Stomach (tissue), 9 donors: ENCODE measurements around the gene SECISBP2. TPM values are rescaled to one million over a fixed set of nuclear protein-coding genes. Genes with fewer than 3 reads are reported as not detected.

Experiments used
- DNase-seq, 2 donors: peaks; one replicate each; pipeline versions ENCODE4 v3.0.0 to v3.0.0-alpha.2; 2013 to 2019
- H3K27ac ChIP-seq, 5 donors: fragments of 200-600 bp in 4 of 5; sonication (generic) in 4 of 5; one replicate each; pipeline ENCODE4 v1.5.1; 2013 to 2019; ENCODE audit warnings: mild to moderate bottlenecking in 1 of 5, moderate library complexity in 1 of 5
- H3K27me3 ChIP-seq, 3 donors: fragments of 200-600 bp; sonication (generic); one replicate each; pipeline ENCODE4 v1.5.1; 2017 to 2019; ENCODE audit warnings: mixed run types in 1 of 3
- H3K36me3 ChIP-seq, 4 donors: fragments of 200-600 bp; sonication (generic); 1 replicate in 3 of 4; 2 replicates in 1 of 4; pipeline ENCODE4 v1.5.1; 2016 to 2019
- H3K4me1 ChIP-seq, 4 donors: fragments of 200-600 bp; sonication (generic); one replicate each; pipeline ENCODE4 v1.5.1; 2016 to 2019
- H3K4me3 ChIP-seq, 4 donors: fragments of 200-600 bp; sonication (generic) in 3 of 4; one replicate each; pipeline ENCODE4 v1.5.1; 2016 to 2019; ENCODE audit warnings: mild to moderate bottlenecking in 1 of 4
- H3K9me3 ChIP-seq, 4 donors: fragments of 200-600 bp; sonication (generic); one replicate each; pipeline ENCODE4 v1.5.1; 2016 to 2019
- EP300 ChIP-seq: sonication (generic); formaldehyde crosslinking; IDR thresholded peaks from one replicate; pipeline ENCODE4 v1.6.1; 2017; ENCODE audit warnings: antibody characterized with exemption
- POLR2A ChIP-seq, 4 donors: fragments of 450-650 bp; IDR thresholded peaks; one replicate each; pipeline ENCODE4 v1.6.1; 2016; ENCODE audit warnings: antibody characterized with exemption in 4 of 4, control low read depth in 2 of 4, mild to moderate bottlenecking in 1 of 4, moderate library complexity in 1 of 4
- POLR2AphosphoS5 ChIP-seq, 3 donors: sonication (generic); formaldehyde crosslinking; IDR thresholded peaks; one replicate each; pipeline ENCODE4 v1.6.1; 2016; ENCODE audit warnings: antibody characterized with exemption in 3 of 3
- WGBS, 5 donors: extraction: QIAGEN DNeasy Blood & Tissue Kit in 3 of 5; methylation state at CpG; one replicate each; pipeline versions ENCODE4 v1.1.5 to v1.1.7; 2013 to 2018; 5-methylcytosine and 5-hydroxymethylcytosine counted together
- intact Hi-C: fragments of 100-400 bp; cut with DNase I; formaldehyde crosslinking; loops from one replicate; pipeline ENCODE4 v1.15.1; 2023; ENCODE audit warnings: low total_unique reads
- polyA plus RNA-seq, 3 donors: library from polyadenylated mRNA; stranded (reverse); fragments of 200-250 nt; gene quantifications; one replicate each; pipeline ENCODE4 v1.2.3, GENCODE V29; 2013
- total RNA-seq, 5 donors: library from RNA; depleted of rRNA; stranded (reverse); fragments of >200 nt; gene quantifications; one replicate each; pipeline versions ENCODE4 v1.1.0 to v1.2.3, GENCODE V29; 2014 to 2016
- TF ChIP-seq, protein P1 (sequence below), 7 experiments: fragments of 450-650 bp in 4 of 7; fragments of 200-600 bp in 3 of 7; sonication (generic) in 3 of 7; IDR thresholded peaks; one replicate each; pipeline ENCODE4 v1.5.1; 2016 to 2019; ENCODE audit warnings: antibody characterized with exemption in 7 of 7, control low read depth in 2 of 7, mild to moderate bottlenecking in 1 of 7
- donor health status: healthy with polysubstance abuse.
- donor health status: Bipolar disorder and iron deficiency.
- donor health status: healthy.

Gene SECISBP2
- total and polyA plus RNA-seq, 8 donors: 18.1 to 136 (median 70.3) TPM

DNA sequence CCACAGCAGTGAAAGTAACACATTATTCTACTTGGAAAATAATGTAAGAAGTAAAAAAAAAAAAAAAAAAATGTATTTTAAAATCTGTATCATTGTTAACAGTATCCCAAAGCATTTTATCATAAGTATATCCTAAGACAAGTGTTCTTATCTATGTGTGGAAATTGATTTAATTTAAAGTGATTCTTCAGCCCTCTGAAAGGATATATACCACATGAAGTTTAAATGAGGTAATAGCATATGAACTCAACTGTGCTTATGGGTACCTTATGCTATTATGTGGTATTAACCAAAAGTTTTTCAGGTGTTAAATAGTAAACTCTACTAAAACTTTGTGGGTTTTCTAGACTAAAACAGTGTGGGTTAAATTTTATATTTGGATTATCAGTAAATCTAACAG lies 2.8 kb upstream of the SECISBP2 start:
- no peak for DNase-seq
- no peak overlapping the region for H3K27ac ChIP-seq
- no peaks in the 10 kb centered on the region for H3K27me3 ChIP-seq
- no peaks in the 10 kb centered on the region for H3K9me3 ChIP-seq
- intact Hi-C loops: no loop called here
- no peak for TF ChIP-seq POLR2AphosphoS5 (IDR thresholded peaks at IDR 0.05)
- TF ChIP-seq, protein P1, sequence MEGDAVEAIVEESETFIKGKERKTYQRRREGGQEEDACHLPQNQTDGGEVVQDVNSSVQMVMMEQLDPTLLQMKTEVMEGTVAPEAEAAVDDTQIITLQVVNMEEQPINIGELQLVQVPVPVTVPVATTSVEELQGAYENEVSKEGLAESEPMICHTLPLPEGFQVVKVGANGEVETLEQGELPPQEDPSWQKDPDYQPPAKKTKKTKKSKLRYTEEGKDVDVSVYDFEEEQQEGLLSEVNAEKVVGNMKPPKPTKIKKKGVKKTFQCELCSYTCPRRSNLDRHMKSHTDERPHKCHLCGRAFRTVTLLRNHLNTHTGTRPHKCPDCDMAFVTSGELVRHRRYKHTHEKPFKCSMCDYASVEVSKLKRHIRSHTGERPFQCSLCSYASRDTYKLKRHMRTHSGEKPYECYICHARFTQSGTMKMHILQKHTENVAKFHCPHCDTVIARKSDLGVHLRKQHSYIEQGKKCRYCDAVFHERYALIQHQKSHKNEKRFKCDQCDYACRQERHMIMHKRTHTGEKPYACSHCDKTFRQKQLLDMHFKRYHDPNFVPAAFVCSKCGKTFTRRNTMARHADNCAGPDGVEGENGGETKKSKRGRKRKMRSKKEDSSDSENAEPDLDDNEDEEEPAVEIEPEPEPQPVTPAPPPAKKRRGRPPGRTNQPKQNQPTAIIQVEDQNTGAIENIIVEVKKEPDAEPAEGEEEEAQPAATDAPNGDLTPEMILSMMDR (IDR thresholded peaks at IDR 0.05): no peak
- no peak for TF ChIP-seq EP300
- TF ChIP-seq POLR2A (IDR thresholded peaks at IDR 0.05): no peak
- H3K36me3 ChIP-seq: peaks cover 0 to 10% (median 3%) of the 10 kb centered on the region in 4 donors
- peaks cover 31 to 55% (median 43%) of the 10 kb centered on the region in 4 donors for H3K4me1 ChIP-seq
- H3K4me3 ChIP-seq: no peak overlapping the region

DNA sequence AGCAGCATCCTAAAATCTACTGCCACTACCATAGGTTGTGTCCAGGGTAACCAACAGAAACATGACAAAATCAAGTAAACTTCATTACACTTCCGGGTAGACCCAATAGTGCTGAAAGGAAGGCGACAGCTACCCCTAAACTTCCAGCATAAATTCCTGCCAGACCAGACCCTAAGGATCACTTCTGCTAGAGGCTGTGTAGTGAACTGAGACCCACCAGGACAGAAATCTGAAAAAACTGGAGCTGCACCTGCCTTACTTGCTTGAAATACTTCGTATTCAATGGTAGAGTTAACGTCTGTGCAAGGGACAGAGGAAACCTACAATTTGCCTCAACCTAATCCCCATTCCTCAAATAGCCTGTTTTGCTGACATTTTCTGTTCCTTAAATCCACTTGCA lies 1.0 kb upstream of the SECISBP2 start:
- intact Hi-C loops: no loop called here
- H3K27me3 ChIP-seq: no peaks in the 10 kb centered on the region
- 83 to 89% (median 87%) methylated on average over 4 of the region's 4 CpGs for WGBS, 5 donors
- peaks cover 20 to 61% (median 40%) of the 10 kb centered on the region in 4 donors for H3K4me1 ChIP-seq
- H3K36me3 ChIP-seq: peaks cover 0 to 22% (median 6%) of the 10 kb centered on the region in 4 donors
- no peak for DNase-seq
- no peak for TF ChIP-seq POLR2A (IDR thresholded peaks at IDR 0.05)
- no peak for TF ChIP-seq POLR2AphosphoS5 (IDR thresholded peaks at IDR 0.05)
- TF ChIP-seq, protein P1 (IDR thresholded peaks at IDR 0.05): no peak
- no peak for TF ChIP-seq EP300
- no peaks in the 10 kb centered on the region for H3K9me3 ChIP-seq
- peak overlapping the region; percentile 45 to 100 (median 100) for H3K27ac ChIP-seq
- peak overlapping the region in 2 of 4 donors; percentile 57 for H3K4me3 ChIP-seq

DNA sequence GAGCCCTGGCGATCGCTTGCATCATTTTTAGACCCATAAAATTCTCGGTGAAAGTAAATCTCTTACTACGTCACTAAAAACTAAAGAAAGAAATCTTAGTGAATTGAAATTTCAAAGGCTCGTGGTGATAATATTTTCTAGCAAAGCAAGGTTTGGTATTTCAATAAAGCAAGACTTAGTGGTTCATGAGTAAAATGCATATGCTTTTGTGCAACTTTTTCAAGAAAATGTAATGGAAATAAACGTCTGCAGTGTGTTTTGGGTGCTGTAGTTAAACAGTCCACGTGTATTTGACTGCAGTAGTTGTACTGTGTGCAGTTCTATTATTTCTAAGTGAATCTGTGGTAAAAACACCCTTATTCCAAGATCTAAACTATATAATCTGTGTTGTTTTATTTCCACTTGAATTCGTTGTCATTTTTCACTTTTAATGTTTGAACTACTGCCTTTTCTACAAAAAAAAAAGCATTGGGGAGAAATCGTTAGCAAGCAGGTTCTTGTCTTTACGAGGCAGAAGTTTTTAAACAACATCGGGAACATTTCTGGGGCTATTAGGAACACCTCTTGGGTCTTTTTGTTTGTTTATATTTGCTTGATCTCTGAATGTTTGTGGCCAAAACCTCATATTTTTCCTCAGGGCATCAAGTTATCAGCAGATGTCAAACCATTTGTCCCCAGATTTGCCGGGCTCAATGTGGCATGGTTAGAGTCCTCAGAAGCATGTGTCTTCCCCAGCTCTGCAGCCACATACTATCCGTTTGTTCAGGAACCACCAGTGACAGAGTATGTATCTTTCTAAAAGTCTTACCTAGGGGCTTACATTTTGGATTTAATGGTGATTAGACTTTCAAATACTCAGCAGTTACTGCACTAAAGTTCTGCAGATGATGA lies 960 bp downstream of the SECISBP2 start:
- Histone ChIP-seq H3K4me3 (peak overlapping the region; percentile 57 to 84 (median 62)), H3K9me3 (no peaks in the 10 kb centered on the region), H3K4me1 (peaks cover 29 to 65% (median 42%) of the 10 kb centered on the region in 4 donors), H3K36me3 (peaks cover 0 to 28% (median 6%) of the 10 kb centered on the region in 4 donors), H3K27me3 (no peaks in the 10 kb centered on the region), H3K27ac (peak overlapping the region; percentile 98 to 100 (median 100))
- TF ChIP-seq POLR2A (IDR thresholded peaks at IDR 0.05) (no peak), POLR2AphosphoS5 (IDR thresholded peaks at IDR 0.05) (no peak), EP300 (no peak)
- TF ChIP-seq, protein P1 (IDR thresholded peaks at IDR 0.05): peak in 1 of 7 experiments; percentile 27
- 2 to 3% (median 3%) methylated on average over 13 of the region's 13 CpGs for WGBS, 5 donors
- intact Hi-C loops: no loop called here
- DNase-seq: peak in 1 of 2 donors; percentile 36

DNA sequence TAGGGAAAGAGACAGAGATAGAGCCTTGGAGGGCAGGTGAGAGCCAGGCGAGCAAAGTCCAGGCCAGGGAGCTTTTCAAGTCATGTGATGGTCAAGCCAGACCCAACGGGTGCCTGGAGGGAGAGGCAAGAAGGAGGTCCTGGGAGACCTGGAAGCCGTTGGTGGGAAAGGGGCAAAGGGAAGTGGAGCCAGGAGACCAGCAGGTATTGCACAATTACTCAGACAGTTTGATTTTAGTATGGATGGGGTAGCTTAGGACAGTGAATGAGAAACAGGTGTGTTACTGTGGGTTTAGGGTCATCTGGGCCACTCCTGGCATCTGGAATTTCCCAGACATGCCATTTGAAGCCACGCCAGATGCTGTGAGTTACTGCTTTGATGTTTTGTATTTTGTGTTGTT lies 5.1 kb downstream of the SECISBP2 start:
- Histone ChIP-seq H3K27me3 (no peaks in the 10 kb centered on the region), H3K4me1 (peaks cover 20 to 63% (median 39%) of the 10 kb centered on the region in 4 donors), H3K27ac (no peak overlapping the region), H3K36me3 (peaks cover 14 to 46% (median 38%) of the 10 kb centered on the region in 4 donors), H3K4me3 (no peak overlapping the region), H3K9me3 (no peaks in the 10 kb centered on the region)
- TF ChIP-seq POLR2AphosphoS5 (IDR thresholded peaks at IDR 0.05) (no peak), EP300 (no peak), POLR2A (IDR thresholded peaks at IDR 0.05) (no peak)
- TF ChIP-seq, protein P1 (IDR thresholded peaks at IDR 0.05): no peak
- 54 to 66% (median 56%) methylated on average over 4 of the region's 4 CpGs for WGBS, 5 donors
- intact Hi-C loops: loop anchor here (10.0 kb wide), 1 partner anchor 231 kb away; no protein-coding TSS in a partner anchor
- no peak for DNase-seq
